HepG2 (cell line): ENCODE results near the gene ZSCAN5C. TPM values are rescaled to one million over a fixed set of nuclear protein-coding genes. Genes with fewer than 3 reads are reported as not detected.

Experiments
- ATAC-seq: fragments of 200-7000 bp; cut with Tn5 transposase; 3 replicates; pipeline ENCODE4 v1.9.1; 2020; ENCODE audit warnings: mild to moderate bottlenecking, moderate library complexity
- BruUV-seq: library from RNA; stranded (reverse); fragments of 400-500 nt; replicated peaks from 2 replicates; lab custom pipeline; 2021; lab: Mats Ljungman, UMichigan
- CTCF ChIA-PET: fragments of 300-600 bp; formaldehyde crosslinking; extraction: SDS; loops from one replicate; lab custom pipeline; 2021; ENCODE audit warnings: low total read pairs, inconsistent platforms, low intra/inter-chr PET ratio; lab: Yijun Ruan, JAX
- POLR2A ChIA-PET: fragments of 350-600 bp; sonication (Branson Sonifier 250); formaldehyde crosslinking; loops from one replicate; lab custom pipeline; 2020; ENCODE audit warnings: antibody characterized with exemption, inconsistent platforms; lab: Yijun Ruan, JAX
- DNase-seq: peaks from one replicate; pipeline ENCODE4 v3.0.0-alpha.2; 2015; ENCODE audit warnings: low spot score
- FAIRE-seq: peaks from 3 replicates; lab custom pipeline; 2011; peaks lifted over from hg19 to GRCh38; lab: Jason Lieb, UNC
- H2AFZ ChIP-seq: one replicate; pipeline ENCODE4 v1.6.1; 2011; ENCODE audit warnings: low read length, inconsistent platforms
- H3K27ac ChIP-seq: fragments of 300-600 bp; 3 replicates; pipeline ENCODE4 v1.8.0; 2011; ENCODE audit warnings: mixed run types, mild to moderate bottlenecking, mixed read lengths, low read length, inconsistent platforms; ENCODE audit not compliant: insufficient read depth; ENCODE audit errors: extremely low read length
- H3K27me3 ChIP-seq, 2 experiments: fragments of 200-600 bp in 1 of 2; 2 replicates in 1 of 2; 3 replicates in 1 of 2; pipeline versions ENCODE4 v1.6.0 to v1.8.0; 2011; ENCODE audit warnings: low read length in 2 of 2, mild to moderate bottlenecking in 2 of 2, moderate library complexity in 2 of 2, inconsistent platforms in 1 of 2; ENCODE audit not compliant: insufficient read depth in 2 of 2, control insufficient read depth in 1 of 2
- H3K36me3 ChIP-seq, 2 experiments: fragments of 200-600 bp in 1 of 2; replicated peaks in 1 of 2; 2 replicates in 1 of 2; 3 replicates in 1 of 2; pipeline versions ENCODE4 v1.5.1 to v1.8.0; 2011; ENCODE audit warnings: low read length in 2 of 2, inconsistent platforms in 1 of 2; ENCODE audit not compliant: insufficient read depth in 2 of 2, control insufficient read depth in 1 of 2
- H3K4me1 ChIP-seq: 2 replicates; pipeline ENCODE4 v1.5.1; 2012; ENCODE audit warnings: low read length, inconsistent platforms; ENCODE audit not compliant: insufficient read depth
- H3K4me2 ChIP-seq: 2 replicates; pipeline ENCODE4 v1.6.0; 2011; ENCODE audit warnings: low read depth, low read length, inconsistent platforms
- H3K4me3 ChIP-seq, 3 experiments: fragments of 200-600 bp in 1 of 3; sonication (generic), shearing (Covaris generic) in 1 of 3; replicated peaks in 1 of 3; 2 replicates each; pipeline ENCODE4 v1.5.1; 2011 to 2016; ENCODE audit warnings: low read length in 3 of 3, inconsistent platforms in 2 of 3, low read depth in 2 of 3, mild to moderate bottlenecking in 2 of 3, control low read depth in 1 of 3, mixed read lengths in 1 of 3; ENCODE audit not compliant: insufficient read depth in 1 of 3
- H3K79me2 ChIP-seq: one replicate; pipeline ENCODE4 v1.6.1; 2011; ENCODE audit warnings: low read length, inconsistent platforms; ENCODE audit not compliant: insufficient read depth
- H3K9ac ChIP-seq: 2 replicates; pipeline ENCODE4 v1.6.0; 2011; ENCODE audit warnings: mild to moderate bottlenecking, low read depth, low read length, inconsistent platforms; ENCODE audit not compliant: insufficient read depth
- H3K9me3 ChIP-seq: 2 replicates; pipeline ENCODE4 v1.5.1; 2012; ENCODE audit warnings: mild to moderate bottlenecking, low read length
- H4K20me1 ChIP-seq: 2 replicates; pipeline ENCODE4 v1.6.0; 2011; ENCODE audit warnings: inconsistent platforms, mild to moderate bottlenecking, low read length, moderate library complexity; ENCODE audit not compliant: insufficient read depth
- CTCF ChIP-seq: sonication (generic); formaldehyde crosslinking; IDR thresholded peaks from 2 replicates; pipeline ENCODE4 v1.5.0; 2020; ENCODE audit warnings: mild to moderate bottlenecking, missing genetic modification reagents, moderate library complexity
- HMG20A ChIP-seq: IDR thresholded peaks from 2 replicates; pipeline ENCODE4 v1.6.1; 2016; ENCODE audit warnings: borderline replicate concordance
- KAT8 ChIP-seq: IDR thresholded peaks from 2 replicates; pipeline ENCODE4 v1.6.1; 2016; ENCODE audit warnings: missing genetic modification reagents, missing compliant biosample characterization
- NFKB2 ChIP-seq: sonication (generic); formaldehyde crosslinking; IDR thresholded peaks from 2 replicates; pipeline ENCODE4 v1.4.0; 2020; ENCODE audit warnings: missing genetic modification reagents, borderline replicate concordance
- SIX4 ChIP-seq: sonication (generic); formaldehyde crosslinking; IDR thresholded peaks from 2 replicates; pipeline ENCODE4 v1.4.0; 2020; ENCODE audit warnings: missing genetic modification reagents
- SMC3 ChIP-seq: IDR thresholded peaks from 2 replicates; pipeline ENCODE4 v1.6.1; 2011; ENCODE audit warnings: low read length, improper control_type of control experiment
- STAG1 ChIP-seq: sonication (generic); formaldehyde crosslinking; IDR thresholded peaks from 2 replicates; pipeline ENCODE4 v1.4.0; 2020; ENCODE audit warnings: missing genetic modification reagents
- TEF ChIP-seq: sonication (generic); formaldehyde crosslinking; IDR thresholded peaks from 2 replicates; pipeline ENCODE4 v1.5.0; 2020; ENCODE audit warnings: missing genetic modification reagents
- ZBTB21 ChIP-seq: sonication (generic); formaldehyde crosslinking; IDR thresholded peaks from 2 replicates; pipeline ENCODE4 v1.4.0; 2020; ENCODE audit warnings: missing genetic modification reagents
- ZKSCAN8 ChIP-seq: IDR thresholded peaks from 2 replicates; pipeline ENCODE4 v1.6.1; 2016; ENCODE audit warnings: borderline replicate concordance, missing genetic modification reagents, missing compliant biosample characterization
- ZNF577 ChIP-seq: sonication (generic); formaldehyde crosslinking; IDR thresholded peaks from 2 replicates; pipeline ENCODE4 v1.4.0; 2020; ENCODE audit warnings: mild to moderate bottlenecking, low read depth, missing genetic modification reagents, borderline replicate concordance
- ZNF761 ChIP-seq: sonication (generic); formaldehyde crosslinking; conservative IDR thresholded peaks from 2 replicates; pipeline ENCODE4 v1.4.0; 2020; ENCODE audit warnings: mild to moderate bottlenecking, missing genetic modification reagents
- ZNF883 ChIP-seq: sonication (generic); formaldehyde crosslinking; IDR thresholded peaks from 2 replicates; pipeline ENCODE4 v1.5.1; 2020; ENCODE audit warnings: mild to moderate bottlenecking, missing genetic modification reagents; ENCODE audit errors: not compliant biosample characterization
- WGBS: methylation state at CpG from one replicate; pipeline ENCODE4 v1.1.6; 2017; ENCODE audit warnings: low lambda C conversion rate; 5-methylcytosine and 5-hydroxymethylcytosine counted together
- in situ Hi-C: cut with HindIII; loops from 2 replicates; pipeline ENCODE4 v1.10.0; 2017; ENCODE audit warnings: low pct_unique_long_range_greater_than_20kb; ENCODE audit not compliant: extremely low pct_ligation_motif_present
- intact Hi-C: fragments of 100-400 bp; cut with micrococcal nuclease; formaldehyde crosslinking; loops from one replicate; pipeline ENCODE4 v1.10.0; 2022; ENCODE audit not compliant: unreplicated experiment
- polyA plus RNA-seq, 8 experiments: library from polyadenylated mRNA; depleted of rRNA in 3 of 8; stranded (reverse) in 7 of 8; unstranded in 1 of 8; fragments of >200 nt; fragmentation: Illumina TruSeq in 4 of 8; extraction: Trizol in 4 of 8; gene quantifications; 2 replicates each; pipeline versions ENCODE4 v1.2.1 to v1.2.3, GENCODE V29; 2011 to 2016; ENCODE audit warnings: low read depth in 4 of 8, missing spikeins in 1 of 8, mixed read lengths in 1 of 8; ENCODE audit not compliant: insufficient read depth in 1 of 8
- total RNA-seq, 5 experiments: library from RNA; depleted of rRNA; stranded (reverse); fragments of >200 nt; fragmentation: Illumina TruSeq; extraction: Trizol; gene quantifications; 2 replicates each; pipeline ENCODE4 v1.2.3, GENCODE V29; 2016; ENCODE audit warnings: low read depth in 1 of 5
- TF ChIP-seq, protein P1 (sequence below): IDR thresholded peaks from 2 replicates; pipeline ENCODE4 v1.6.1; 2018; ENCODE audit warnings: missing genetic modification reagents

ZSCAN5C gene
- total and polyA plus RNA-seq, 2 of the 13 experiments (the other 11 are each of a cell fraction or from before 2014, with no cell fraction given) = not detected

DNA sequence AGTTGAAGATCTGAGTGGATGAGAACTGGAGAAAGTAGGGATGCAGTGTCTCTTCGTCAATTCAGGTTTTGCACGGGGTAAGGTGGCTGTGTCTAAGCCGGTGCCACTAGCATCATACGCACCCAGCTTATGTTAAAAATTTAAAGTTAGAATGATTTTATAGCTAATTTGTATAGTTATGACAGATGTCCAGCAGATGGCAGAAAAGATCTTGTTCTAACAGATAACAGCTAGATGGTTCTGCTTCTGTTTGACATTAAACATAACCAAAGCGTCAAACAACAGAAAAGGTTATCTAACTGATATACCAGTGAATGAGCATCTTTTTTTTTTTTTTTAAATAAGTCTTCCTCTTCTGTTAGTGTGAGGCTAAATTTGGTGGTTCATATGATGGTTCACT lies 51.7 kb downstream of the ZSCAN5C start:
- no peaks in the 10 kb centered on the region for H3K79me2 ChIP-seq
- no TSS peak for BruUV-seq
- no peaks in the 10 kb centered on the region for H3K27me3 ChIP-seq
- no peak overlapping the region for H3K4me3 ChIP-seq
- no peak overlapping the region for H2AFZ ChIP-seq
- TF ChIP-seq, protein P1, sequence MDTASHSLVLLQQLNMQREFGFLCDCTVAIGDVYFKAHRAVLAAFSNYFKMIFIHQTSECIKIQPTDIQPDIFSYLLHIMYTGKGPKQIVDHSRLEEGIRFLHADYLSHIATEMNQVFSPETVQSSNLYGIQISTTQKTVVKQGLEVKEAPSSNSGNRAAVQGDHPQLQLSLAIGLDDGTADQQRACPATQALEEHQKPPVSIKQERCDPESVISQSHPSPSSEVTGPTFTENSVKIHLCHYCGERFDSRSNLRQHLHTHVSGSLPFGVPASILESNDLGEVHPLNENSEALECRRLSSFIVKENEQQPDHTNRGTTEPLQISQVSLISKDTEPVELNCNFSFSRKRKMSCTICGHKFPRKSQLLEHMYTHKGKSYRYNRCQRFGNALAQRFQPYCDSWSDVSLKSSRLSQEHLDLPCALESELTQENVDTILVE (CRISPR knock-in tag) = no peak
- TF ChIP-seq ZNF577 (CRISPR knock-in tag) = no peak
- no peak for TF ChIP-seq KAT8 (CRISPR knock-in tag)
- no peak for TF ChIP-seq SIX4
- TF ChIP-seq ZNF883 (CRISPR knock-in tag) = no peak
- TF ChIP-seq HMG20A = no peak
- no peak for TF ChIP-seq NFKB2
- peak; percentile 44 for TF ChIP-seq CTCF (CRISPR knock-in tag)
- TF ChIP-seq STAG1 (CRISPR knock-in tag) = peak; percentile 59
- TF ChIP-seq SMC3 = peak; percentile 50; the same call in 1 of the 2 replicates
- TF ChIP-seq ZKSCAN8 (CRISPR knock-in tag) = no peak
- TF ChIP-seq ZBTB21 (CRISPR knock-in tag) = no peak
- TF ChIP-seq ZNF761 (CRISPR knock-in tag) = no peak
- TF ChIP-seq TEF = no peak
- WGBS = 87% methylated on average over 5 of the region's 5 CpGs
- H4K20me1 ChIP-seq = no peaks in the 10 kb centered on the region
- in situ Hi-C loops = loop anchor here (5.0 kb wide), 1 partner anchor 79 kb away; no protein-coding TSS in a partner anchor
- intact Hi-C loops = loop anchor here (1.0 kb wide), 1 partner anchor 80 kb away; no protein-coding TSS in a partner anchor
- no peak for ATAC-seq
- no peaks in the 10 kb centered on the region for H3K4me1 ChIP-seq
- POLR2A ChIA-PET = interaction anchor here (1.5 to 1.9 kb wide), 3 partner anchors 56 to 177 kb away, joined by 3 to 7 read pairs (median 4); no protein-coding TSS in a partner anchor
- CTCF ChIA-PET = interaction anchor here (1.6 to 3.5 kb wide), 3 partner anchors 55 to 96 kb away, joined by 4 to 46 read pairs (median 5); no protein-coding TSS in a partner anchor
- no peak for FAIRE-seq
- no peak overlapping the region for H3K9ac ChIP-seq
- H3K9me3 ChIP-seq = no peaks in the 10 kb centered on the region
- DNase-seq = peak; percentile 48
- H3K36me3 ChIP-seq = no peaks in the 10 kb centered on the region; a peak in 1 of 5 replicates
- H3K4me2 ChIP-seq = no peak overlapping the region
- no peak overlapping the region for H3K27ac ChIP-seq
